Loucy (cell line): Measurements from ENCODE around the gene CFAP20DC.
"Not testable (repeated sequence)": the region's sequence is repeated elsewhere in the genome, so short reads cannot be mapped to it uniquely, and the experiment has no call there.

Source experiments
- H2AFZ ChIP-seq: fragments of 200-600 bp; sonication (generic); 2 replicates; pipeline ENCODE4 v1.6.0; 2016; ENCODE audit warnings: antibody characterized with exemption, mild to moderate bottlenecking, low read length, moderate library complexity
- H3F3A ChIP-seq: fragments of 200-600 bp; 2 replicates; pipeline ENCODE4 v1.6.0; 2016; ENCODE audit warnings: antibody characterized with exemption, low read depth, mild to moderate bottlenecking
- H3K27me3 ChIP-seq: fragments of 200-600 bp; sonication (generic); 2 replicates; pipeline ENCODE4 v1.6.1; 2014; ENCODE audit warnings: low read length, mild to moderate bottlenecking; ENCODE audit not compliant: insufficient read depth, poor library complexity, severe bottlenecking
- H3K36me3 ChIP-seq: fragments of 200-600 bp; sonication (generic); 2 replicates; pipeline ENCODE4 v1.6.1; 2016; ENCODE audit warnings: low read length; ENCODE audit not compliant: insufficient read depth
- H3K4me1 ChIP-seq: fragments of 200-600 bp; sonication (generic); 2 replicates; pipeline ENCODE4 v1.5.1; 2014; ENCODE audit warnings: low read length, mild to moderate bottlenecking; ENCODE audit not compliant: insufficient read depth, poor library complexity, severe bottlenecking
- H3K4me2 ChIP-seq: fragments of 200-600 bp; sonication (generic); 2 replicates; pipeline ENCODE4 v1.6.0; 2014; ENCODE audit warnings: antibody characterized with exemption, low read length, low read depth, mild to moderate bottlenecking; ENCODE audit not compliant: poor library complexity, severe bottlenecking
- H3K4me3 ChIP-seq: fragments of 200-600 bp; sonication (generic); 2 replicates; pipeline ENCODE4 v1.5.1; 2014; ENCODE audit warnings: low read length, mild to moderate bottlenecking, mixed read lengths; ENCODE audit not compliant: poor library complexity, severe bottlenecking
- H3K79me2 ChIP-seq: fragments of 200-600 bp; sonication (generic); 2 replicates; pipeline ENCODE4 v1.6.1; 2014; ENCODE audit warnings: low read length; ENCODE audit not compliant: insufficient read depth
- H3K9ac ChIP-seq: fragments of 200-600 bp; sonication (generic); 2 replicates; pipeline ENCODE4 v1.6.0; 2014; ENCODE audit warnings: mild to moderate bottlenecking, low read depth, low read length, moderate library complexity; ENCODE audit not compliant: poor library complexity, severe bottlenecking
- H3K9me2 ChIP-seq: fragments of 200-600 bp; sonication (generic); replicated peaks from 2 replicates; pipeline ENCODE4 v1.6.1; 2016; ENCODE audit warnings: low read depth, low read length, mixed read lengths
- H3K9me3 ChIP-seq: fragments of 200-600 bp; sonication (generic); 2 replicates; pipeline ENCODE4 v1.6.1; 2014; ENCODE audit warnings: mild to moderate bottlenecking, antibody characterized with exemption, low read length, low read depth; ENCODE audit not compliant: insufficient read depth
- H4K20me1 ChIP-seq: fragments of 200-600 bp; sonication (generic); 2 replicates; pipeline ENCODE4 v1.6.0; 2014; ENCODE audit warnings: antibody characterized with exemption, low read length, mild to moderate bottlenecking; ENCODE audit not compliant: insufficient read depth, poor library complexity, severe bottlenecking
- CTCF ChIP-seq: fragments of 200-600 bp; sonication (generic); conservative IDR thresholded peaks from 2 replicates; pipeline ENCODE4 v1.5.1; 2014; ENCODE audit warnings: mild to moderate bottlenecking, antibody characterized with exemption, low read length
- EZH2phosphoT487 ChIP-seq: fragments of 200-600 bp; IDR thresholded peaks from 2 replicates; pipeline ENCODE4 v1.6.1; 2018; ENCODE audit warnings: antibody characterized with exemption, mild to moderate bottlenecking, moderate library complexity, borderline replicate concordance

The CFAP20DC gene

DNA sequence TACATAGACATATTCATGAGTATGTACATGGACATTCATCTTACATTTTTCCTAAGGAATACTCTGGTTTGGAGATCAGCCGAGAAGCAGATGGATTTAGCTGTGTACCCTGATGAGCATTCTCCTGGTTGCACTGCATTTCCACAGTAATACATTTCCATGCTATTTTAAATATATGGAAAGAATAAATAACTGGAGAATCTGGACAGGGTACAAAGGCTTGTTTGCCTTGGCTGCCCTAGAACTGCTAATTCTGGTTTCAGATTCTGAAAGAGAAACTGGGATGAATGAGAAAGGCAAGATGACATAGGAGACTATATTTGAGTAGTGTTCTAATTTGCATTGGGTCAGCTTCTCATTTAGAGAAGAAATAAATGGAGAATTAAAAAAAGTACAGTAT, 192.4 kb downstream of the CFAP20DC start:
- peaks cover 40% of the 10 kb centered on the region for H3K4me1 ChIP-seq
- H3K4me2 ChIP-seq, result no peak overlapping the region

DNA sequence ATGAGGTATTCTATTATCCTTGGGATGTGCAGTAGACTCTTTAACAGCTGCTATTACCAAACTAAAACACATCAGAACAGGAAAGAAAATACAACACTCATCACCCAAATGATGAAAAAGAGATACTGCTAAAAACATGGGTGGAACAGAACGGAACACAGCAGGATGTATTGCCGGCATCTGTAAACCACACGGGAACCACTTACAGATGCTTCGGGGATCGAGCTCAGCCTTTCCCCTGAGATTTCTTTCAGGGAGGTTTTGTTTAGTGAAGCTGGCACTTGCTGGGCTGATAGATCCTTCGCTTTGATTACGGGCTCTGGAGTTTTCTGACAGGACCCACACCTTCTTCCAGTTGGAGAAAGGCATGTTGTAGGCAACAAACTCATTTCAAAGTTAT, 201.0 kb downstream of the CFAP20DC start:
- no peak overlapping the region for H3K4me3 ChIP-seq
- no peak overlapping the region for H3K4me2 ChIP-seq
- H3K9ac ChIP-seq, result no peak overlapping the region
- TF ChIP-seq EZH2phosphoT487, result no peak
- no peak for TF ChIP-seq CTCF
- H3K9me3 ChIP-seq, result no peaks in the 10 kb centered on the region
- H3K27me3 ChIP-seq, result no peaks in the 10 kb centered on the region
- no peaks in the 10 kb centered on the region for H4K20me1 ChIP-seq
- H3K4me1 ChIP-seq, result no peaks in the 10 kb centered on the region
- H3F3A ChIP-seq, result no peaks in the 10 kb centered on the region
- H3K9me2 ChIP-seq, result no peaks in the 10 kb centered on the region
- H3K36me3 ChIP-seq, result no peaks in the 10 kb centered on the region
- H2AFZ ChIP-seq, result no peak overlapping the region
- H3K79me2 ChIP-seq, result no peaks in the 10 kb centered on the region

More for the DNA sequence above, 192.4 kb downstream of the CFAP20DC start:
- no peaks in the 10 kb centered on the region for H3K36me3 ChIP-seq
- H2AFZ ChIP-seq, result no peak overlapping the region
- TF ChIP-seq CTCF (no peak), EZH2phosphoT487 (no peak)
- no peak overlapping the region for H3K9ac ChIP-seq
- no peaks in the 10 kb centered on the region for H4K20me1 ChIP-seq
- H3K27me3 ChIP-seq, result no peaks in the 10 kb centered on the region
- H3K4me3 ChIP-seq, result no peak overlapping the region
- H3F3A ChIP-seq, result no peaks in the 10 kb centered on the region
- H3K79me2 ChIP-seq, result no peaks in the 10 kb centered on the region
- no peaks in the 10 kb centered on the region for H3K9me2 ChIP-seq
- H3K9me3 ChIP-seq, result no peaks in the 10 kb centered on the region

DNA sequence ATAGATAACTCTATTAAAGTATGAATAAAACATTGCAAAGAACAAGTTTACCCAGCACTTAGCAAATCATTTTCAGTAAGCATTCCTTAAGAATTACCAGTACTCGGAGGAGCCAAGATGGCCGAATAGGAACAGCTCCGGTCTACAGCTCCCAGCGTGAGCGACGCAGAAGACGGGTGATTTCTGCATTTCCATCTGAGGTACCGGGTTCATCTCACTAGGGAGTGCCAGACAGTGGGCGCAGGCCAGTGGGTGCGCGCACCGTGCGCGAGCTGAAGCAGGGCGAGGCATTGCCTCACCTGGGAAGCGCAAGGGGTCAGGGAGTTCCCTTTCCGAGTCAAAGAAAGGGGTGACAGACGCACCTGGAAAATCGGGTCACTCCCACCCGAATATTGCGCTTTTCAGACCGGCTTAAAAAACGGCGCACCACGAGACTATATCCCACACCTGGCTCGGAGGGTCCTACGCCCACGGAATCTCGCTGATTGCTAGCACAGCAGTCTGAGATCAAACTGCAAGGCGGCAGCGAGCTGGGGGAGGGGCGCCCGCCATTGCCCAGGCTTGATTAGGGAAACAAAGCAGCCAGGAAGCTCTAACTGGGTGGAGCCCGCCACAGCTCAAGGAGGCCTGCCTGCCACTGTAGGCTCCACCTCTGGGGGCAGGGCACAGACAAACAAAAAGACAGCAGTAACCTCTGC, 207.6 kb downstream of the CFAP20DC start:
- peaks cover 39% of the 10 kb centered on the region for H3K4me1 ChIP-seq
- H3K9ac ChIP-seq, result peak overlapping the region; percentile 80
- H3K4me2 ChIP-seq, result peak overlapping the region; percentile 67
- not testable (repeated sequence) for H3K9me2 ChIP-seq, H3K9me3 ChIP-seq, H3F3A ChIP-seq, H3K27me3 ChIP-seq, H3K36me3 ChIP-seq
- H4K20me1 ChIP-seq, result peaks cover 14% of the 10 kb centered on the region
- peak overlapping the region; percentile 79 for H3K4me3 ChIP-seq
- H2AFZ ChIP-seq, result peak overlapping the region; percentile 4; the same call in 1 of the 2 replicates
- H3K79me2 ChIP-seq, result peaks cover 47% of the 10 kb centered on the region

GRCh38 chr3:58840949-58841348, 208.9 kb downstream of the CFAP20DC start:
- peaks cover 60% of the 10 kb centered on the region for H3K79me2 ChIP-seq

More at GRCh38 chr3:58840949-58841348, 208.9 kb downstream of the CFAP20DC start:
- H3K9ac ChIP-seq, result peak overlapping the region; percentile 80
- H3K9me2 ChIP-seq, result no peaks in the 10 kb centered on the region
- H3K36me3 ChIP-seq, result no peaks in the 10 kb centered on the region
- no peak for TF ChIP-seq CTCF
- no peak for TF ChIP-seq EZH2phosphoT487
- no peaks in the 10 kb centered on the region for H3F3A ChIP-seq
- H3K27me3 ChIP-seq, result no peaks in the 10 kb centered on the region
- peaks cover 14% of the 10 kb centered on the region for H4K20me1 ChIP-seq
- no peaks in the 10 kb centered on the region for H3K9me3 ChIP-seq
- H3K4me1 ChIP-seq, result peaks cover 43% of the 10 kb centered on the region
- no peak overlapping the region for H2AFZ ChIP-seq
- H3K4me3 ChIP-seq, result peak overlapping the region; percentile 79
- H3K4me2 ChIP-seq, result peak overlapping the region; percentile 67
